ENCODE measurements around the gene PFKL.

DNA sequence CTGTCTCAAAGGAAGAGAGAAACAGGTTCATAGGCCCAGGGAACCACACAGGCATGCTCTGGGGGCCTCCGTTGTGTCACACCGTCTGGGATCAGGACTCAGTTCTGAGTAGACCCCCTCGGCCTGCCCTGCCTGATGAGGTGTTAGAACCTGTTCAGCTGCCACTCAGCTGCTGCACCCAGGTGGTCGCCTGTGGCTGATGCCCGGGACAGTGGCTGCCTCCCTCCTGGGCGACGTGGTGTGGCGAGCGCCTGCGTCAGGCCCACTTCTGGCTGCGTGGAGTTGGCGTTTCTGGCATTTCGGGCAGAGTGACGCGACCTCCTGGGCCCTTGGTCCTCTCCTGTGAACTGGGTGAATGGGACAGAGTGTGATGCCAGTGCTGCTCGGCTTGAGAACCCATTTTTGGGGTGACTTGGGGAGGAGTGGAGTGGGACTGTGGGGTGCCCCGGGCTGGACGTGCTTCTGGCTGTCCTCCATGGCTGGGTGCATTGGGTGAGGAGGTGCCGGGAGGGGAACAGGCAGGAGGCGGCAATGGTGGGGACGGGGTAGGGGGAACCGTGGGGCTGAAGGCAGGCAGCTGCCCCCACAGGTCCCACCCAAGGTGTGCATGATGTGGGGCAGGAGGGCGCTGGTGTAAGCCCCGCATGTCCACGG is 28.5 kb downstream of the PFKL start:
- TF ChIP-seq GABPA (IDR thresholded peaks at IDR 0.05; ENCODE audit: borderline replicate concordance, insufficient read depth, low read length): no peak
- peak; percentile 57 for TF ChIP-seq POLR2AphosphoS5 (IDR thresholded peaks at IDR 0.05; ENCODE audit: low read depth, low read length)
- no peak for TF ChIP-seq POLR2A (IDR thresholded peaks at IDR 0.05; ENCODE audit: control extremely low read depth in 1 of 2, low read depth in 2 of 2, low read length in 2 of 2)
- TF ChIP-seq, protein P1, sequence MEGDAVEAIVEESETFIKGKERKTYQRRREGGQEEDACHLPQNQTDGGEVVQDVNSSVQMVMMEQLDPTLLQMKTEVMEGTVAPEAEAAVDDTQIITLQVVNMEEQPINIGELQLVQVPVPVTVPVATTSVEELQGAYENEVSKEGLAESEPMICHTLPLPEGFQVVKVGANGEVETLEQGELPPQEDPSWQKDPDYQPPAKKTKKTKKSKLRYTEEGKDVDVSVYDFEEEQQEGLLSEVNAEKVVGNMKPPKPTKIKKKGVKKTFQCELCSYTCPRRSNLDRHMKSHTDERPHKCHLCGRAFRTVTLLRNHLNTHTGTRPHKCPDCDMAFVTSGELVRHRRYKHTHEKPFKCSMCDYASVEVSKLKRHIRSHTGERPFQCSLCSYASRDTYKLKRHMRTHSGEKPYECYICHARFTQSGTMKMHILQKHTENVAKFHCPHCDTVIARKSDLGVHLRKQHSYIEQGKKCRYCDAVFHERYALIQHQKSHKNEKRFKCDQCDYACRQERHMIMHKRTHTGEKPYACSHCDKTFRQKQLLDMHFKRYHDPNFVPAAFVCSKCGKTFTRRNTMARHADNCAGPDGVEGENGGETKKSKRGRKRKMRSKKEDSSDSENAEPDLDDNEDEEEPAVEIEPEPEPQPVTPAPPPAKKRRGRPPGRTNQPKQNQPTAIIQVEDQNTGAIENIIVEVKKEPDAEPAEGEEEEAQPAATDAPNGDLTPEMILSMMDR (IDR thresholded peaks at IDR 0.05; ENCODE audit: control extremely low read depth in 1 of 3, insufficient read depth in 1 of 3, low read depth in 1 of 3, low read length in 3 of 3): no peak
- no peak for TF ChIP-seq RFX5 (IDR thresholded peaks at IDR 0.05; ENCODE audit: borderline replicate concordance, low read depth, low read length)
- no peak for TF ChIP-seq CEBPB (IDR thresholded peaks at IDR 0.05; ENCODE audit: low read depth, low read length)
- no peak for TF ChIP-seq EGR1 (IDR thresholded peaks at IDR 0.05; ENCODE audit: borderline replicate concordance, low read depth, low read length)
- no peak for TF ChIP-seq POU5F1 (IDR thresholded peaks at IDR 0.05; ENCODE audit: low read depth, low read length)
- no peak for TF ChIP-seq JUND (IDR thresholded peaks at IDR 0.05; ENCODE audit: low read length)
- TF ChIP-seq EZH2 (IDR thresholded peaks at IDR 0.05; ENCODE audit: low read depth, low read length, severe bottlenecking): no peak

All from H1 (cell line).